Progenitor cell of endocrine pancreas (in vitro differentiated cells): ENCODE results near the gene DOCK1. TPM values are rescaled to one million over a fixed set of nuclear protein-coding genes. Genes with fewer than 3 reads are reported as not detected.
A peak's percentile ranks its signal among the peaks of the same experiment; 100 is the strongest.

Experiments
- DNase-seq: peaks from one replicate; pipeline ENCODE4 v3.0.0; 2021; ENCODE audit warnings: low spot score; ENCODE audit not compliant: unreplicated experiment
- H3K27ac Mint-ChIP-seq: 2 replicates; pipeline ENCODE4 v1.8.0; 2021; ENCODE audit warnings: mild to moderate bottlenecking, moderate library complexity, mixed read lengths
- H3K27me3 Mint-ChIP-seq: 2 replicates; pipeline ENCODE4 v1.8.0; 2021; ENCODE audit warnings: mixed read lengths
- H3K36me3 Mint-ChIP-seq: 2 replicates; pipeline ENCODE4 v1.8.0; 2022; ENCODE audit warnings: mixed read lengths; ENCODE audit not compliant: insufficient read depth
- H3K4me1 Mint-ChIP-seq: 2 replicates; pipeline ENCODE4 v1.8.0; 2021; ENCODE audit warnings: low read depth, mixed read lengths
- H3K4me3 Mint-ChIP-seq: 2 replicates; pipeline ENCODE4 v1.8.0; 2021; ENCODE audit warnings: low read depth, mild to moderate bottlenecking, moderate library complexity, mixed read lengths
- H3K9me3 Mint-ChIP-seq: 2 replicates; pipeline ENCODE4 v1.8.0; 2021; ENCODE audit warnings: low read depth, mixed read lengths
- CTCF ChIP-seq: fragments of 200-600 bp; sonication (generic); IDR thresholded peaks from one replicate; pipeline ENCODE4 v1.5.0; 2021; ENCODE audit warnings: antibody characterized with exemption, mild to moderate bottlenecking; ENCODE audit not compliant: unreplicated experiment
- total RNA-seq: library from RNA; stranded (reverse); gene quantifications from 2 replicates; pipeline ENCODE4 v1.2.1, GENCODE V29; 2021

The DOCK1 gene
- total RNA-seq, 1 donor from 2014 or later, result 77.8 TPM

GRCh38 chr10:127021801-127022200 is 116.6 kb downstream of the DOCK1 start:
- H3K27ac Mint-ChIP-seq, result no peak overlapping the region
- DNase-seq, result no peak
- TF ChIP-seq CTCF, result no peak
- H3K4me1 Mint-ChIP-seq, result peaks cover 6% of the 10 kb centered on the region
- H3K36me3 Mint-ChIP-seq, result peaks cover 10% of the 10 kb centered on the region
- H3K4me3 Mint-ChIP-seq, result no peak overlapping the region
- H3K27me3 Mint-ChIP-seq, result no peaks in the 10 kb centered on the region
- no peaks in the 10 kb centered on the region for H3K9me3 Mint-ChIP-seq

- H3K9me3 Mint-ChIP-seq, result no peaks in the 10 kb centered on the region
- peaks cover 19% of the 10 kb centered on the region for H3K36me3 Mint-ChIP-seq
Observed at GRCh38 chr10:127024685-127025435, 119.6 kb downstream of the DOCK1 start.

GRCh38 chr10:127027786-127028185 is 122.6 kb downstream of the DOCK1 start:
- Mint-ChIP-seq H3K27ac (no peak overlapping the region), H3K36me3 (peaks cover 35% of the 10 kb centered on the region)

More at GRCh38 chr10:127024685-127025435, 119.6 kb downstream of the DOCK1 start:
- Mint-ChIP-seq H3K4me3 (no peak overlapping the region), H3K27ac (peak overlapping the region; percentile 41), H3K27me3 (no peaks in the 10 kb centered on the region), H3K4me1 (peaks cover 6% of the 10 kb centered on the region)
- TF ChIP-seq CTCF, result no peak
- no peak for DNase-seq

GRCh38 chr10:127028556-127028955 is 123.3 kb downstream of the DOCK1 start:
- no peak for DNase-seq
- no peak overlapping the region for H3K4me3 Mint-ChIP-seq
- H3K4me1 Mint-ChIP-seq, result peaks cover 15% of the 10 kb centered on the region
- H3K27ac Mint-ChIP-seq, result no peak overlapping the region
- no peaks in the 10 kb centered on the region for H3K9me3 Mint-ChIP-seq
- no peaks in the 10 kb centered on the region for H3K27me3 Mint-ChIP-seq
- TF ChIP-seq CTCF, result no peak
- peaks cover 37% of the 10 kb centered on the region for H3K36me3 Mint-ChIP-seq

More at GRCh38 chr10:127027786-127028185, 122.6 kb downstream of the DOCK1 start:
- no peak for TF ChIP-seq CTCF
- Mint-ChIP-seq H3K4me3 (no peak overlapping the region), H3K4me1 (peaks cover 15% of the 10 kb centered on the region), H3K9me3 (no peaks in the 10 kb centered on the region), H3K27me3 (no peaks in the 10 kb centered on the region)
- no peak for DNase-seq

GRCh38 chr10:127029061-127029460 is 123.8 kb downstream of the DOCK1 start:
- Mint-ChIP-seq H3K27me3 (no peaks in the 10 kb centered on the region), H3K4me3 (no peak overlapping the region), H3K27ac (no peak overlapping the region), H3K9me3 (no peaks in the 10 kb centered on the region), H3K36me3 (peaks cover 40% of the 10 kb centered on the region), H3K4me1 (peaks cover 16% of the 10 kb centered on the region)
- no peak for TF ChIP-seq CTCF
- no peak for DNase-seq
